Activated T-helper 1 cell treated with anti-CD3 and anti-CD28 coated beads, Interleukin-12 subunit alpha, Interleukin-12 subunit beta, Interleukin-2, Interleukin-4 antibody, amounts not matched to agents 30 ng/mL and 10 ng/mL and 1 ng/mL, durations not matched to agents 14 hours and 24 hours and 36 hours (primary cell): ENCODE measurements around the gene VPS29. TPM values are rescaled to one million over a fixed set of nuclear protein-coding genes. Genes with fewer than 3 reads are reported as not detected.
A peak's percentile ranks its signal among the peaks of the same experiment; 100 is the strongest.
"Not testable (repeated sequence)": the region's sequence is repeated elsewhere in the genome, so short reads cannot be mapped to it uniquely, and the experiment has no call there.

Experiments
- DNase-seq: peaks from one replicate; pipeline ENCODE4 v3.0.0; 2021; ENCODE audit warnings: low spot score
- H3K27ac Mint-ChIP-seq: one replicate; pipeline ENCODE4 v1.8.0; 2021; ENCODE audit warnings: mild to moderate bottlenecking, mixed read lengths
- H3K27me3 Mint-ChIP-seq: one replicate; pipeline ENCODE4 v1.8.0; 2022; ENCODE audit warnings: mild to moderate bottlenecking, moderate library complexity, mixed read lengths; ENCODE audit not compliant: insufficient read depth
- H3K36me3 Mint-ChIP-seq: one replicate; pipeline ENCODE4 v1.8.0; 2021; ENCODE audit warnings: low read depth, mixed read lengths
- H3K4me1 Mint-ChIP-seq: one replicate; pipeline ENCODE4 v1.8.0; 2021; ENCODE audit warnings: low read depth, mixed read lengths
- H3K4me3 Mint-ChIP-seq: one replicate; pipeline ENCODE4 v1.8.0; 2021; ENCODE audit warnings: mild to moderate bottlenecking, moderate library complexity, mixed read lengths
- H3K9me3 Mint-ChIP-seq: one replicate; pipeline ENCODE4 v1.8.0; 2021; ENCODE audit warnings: mixed read lengths
- intact Hi-C: fragments of 100-400 bp; cut with micrococcal nuclease; formaldehyde crosslinking; loops from one replicate; pipeline ENCODE4 v1.15.1; 2024
- total RNA-seq: library from RNA; stranded (reverse); gene quantifications from 2 replicates; pipeline ENCODE4 v1.2.3, GENCODE V29; 2022

VPS29 gene
- 109 and 111 TPM in 2 replicates for total RNA-seq

DNA sequence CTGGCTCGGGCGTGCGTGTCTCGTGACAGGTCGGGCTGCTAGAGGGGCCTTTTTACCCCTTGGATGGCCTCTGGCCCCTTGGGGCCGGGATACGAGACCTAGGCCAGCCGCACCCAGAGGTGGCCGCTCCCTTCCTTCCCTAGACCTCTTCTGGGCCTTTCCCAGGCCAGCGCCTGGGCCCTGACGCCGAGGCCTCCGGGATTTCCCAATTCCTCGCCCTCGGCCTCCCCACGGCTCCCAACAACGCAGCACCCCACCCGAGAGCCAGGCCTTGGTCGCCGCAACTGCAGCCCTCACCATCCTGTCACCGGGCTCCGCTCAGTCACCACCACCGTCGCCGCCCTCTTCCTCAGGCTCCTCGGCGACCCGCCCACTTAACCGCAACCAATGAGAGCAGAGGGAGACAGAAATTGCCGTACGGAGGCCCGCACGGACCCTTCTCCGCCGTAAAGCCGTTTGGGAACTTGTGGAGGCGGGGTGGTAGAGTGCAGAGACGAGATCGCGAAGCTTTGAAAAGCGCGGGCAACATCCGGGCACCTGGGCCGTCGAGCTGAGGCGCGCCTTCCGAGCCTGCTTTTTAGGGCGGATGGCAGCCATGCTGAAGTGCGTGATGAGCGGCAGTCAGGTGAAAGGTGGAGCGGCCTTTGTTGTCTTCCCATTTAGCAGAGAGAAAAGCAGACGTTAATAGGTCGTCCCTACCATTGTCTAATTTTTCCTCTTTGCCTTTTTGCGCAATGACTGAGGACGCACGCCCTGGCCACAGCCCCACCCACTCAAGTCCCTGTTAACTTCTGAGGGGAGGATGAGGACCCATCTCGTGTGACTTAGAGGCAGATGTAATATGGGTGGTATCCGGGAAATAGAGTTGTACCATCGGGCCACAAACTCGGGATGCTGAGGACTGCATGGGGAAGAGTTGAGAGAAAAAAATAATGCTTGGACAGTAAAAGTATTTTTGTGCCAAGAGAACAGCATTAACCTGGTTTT, at the start of gene VPS29, which contains the start of gene RAD9B:
Gene VPS29 (minus strand): TSS at position 360 of the 987 bp plus-strand sequence. CDS start 60 bp downstream, at position 300.
Gene RAD9B (plus strand): TSS at position 580 of the 987 bp plus-strand sequence. CDS start 7 bp downstream, at position 587.
- intact Hi-C loops: loop anchor here (1.0 to 5.0 kb wide), 7 partner anchors 34 to 380 kb away; partner anchors contain the start of genes ANAPC7, ARPC3, ATP2A2 and FAM216A
- H3K27me3 Mint-ChIP-seq: no peaks in the 10 kb centered on the region

DNA sequence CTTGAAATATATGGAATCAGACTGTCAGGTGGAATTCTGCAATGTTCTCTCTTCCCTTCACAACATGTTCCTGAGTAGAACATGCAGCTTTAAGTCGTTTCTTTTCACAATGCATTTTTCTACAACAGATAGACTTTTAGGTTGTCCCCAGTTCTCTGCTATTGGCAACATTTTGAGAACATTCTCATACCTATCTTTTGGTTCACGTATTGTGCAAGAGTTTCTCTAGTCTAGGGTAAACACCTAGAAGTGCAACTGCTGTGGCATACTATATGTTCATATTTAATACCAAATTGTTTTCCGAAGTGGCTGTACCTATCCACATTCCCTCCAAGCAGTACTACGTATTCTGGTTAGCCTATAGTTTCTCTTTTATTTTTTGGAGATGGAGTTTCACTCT, 49.1 kb upstream of the VPS29 start:
- DNase-seq: no peak
- H3K4me3 Mint-ChIP-seq: no peak overlapping the region
- H3K9me3 Mint-ChIP-seq: no peaks in the 10 kb centered on the region
- no peak overlapping the region for H3K27ac Mint-ChIP-seq
- peaks cover 61% of the 10 kb centered on the region for H3K4me1 Mint-ChIP-seq
- H3K36me3 Mint-ChIP-seq: peaks cover 31% of the 10 kb centered on the region
- intact Hi-C loops: no loop called here
- H3K27me3 Mint-ChIP-seq: no peaks in the 10 kb centered on the region

More for the DNA sequence above, at the start of gene VPS29, which contains the start of gene RAD9B:
- Mint-ChIP-seq H3K4me3 (peak within 1 kb of the TSS; percentile 90), H3K4me1 (peaks cover 29% of the 10 kb centered on the region), H3K27ac (peak within 1 kb of the TSS; percentile 90), H3K9me3 (peaks cover 4% of the 10 kb centered on the region), H3K36me3 (peaks cover 16% of the 10 kb centered on the region)
- DNase-seq: peak; percentile 99

DNA sequence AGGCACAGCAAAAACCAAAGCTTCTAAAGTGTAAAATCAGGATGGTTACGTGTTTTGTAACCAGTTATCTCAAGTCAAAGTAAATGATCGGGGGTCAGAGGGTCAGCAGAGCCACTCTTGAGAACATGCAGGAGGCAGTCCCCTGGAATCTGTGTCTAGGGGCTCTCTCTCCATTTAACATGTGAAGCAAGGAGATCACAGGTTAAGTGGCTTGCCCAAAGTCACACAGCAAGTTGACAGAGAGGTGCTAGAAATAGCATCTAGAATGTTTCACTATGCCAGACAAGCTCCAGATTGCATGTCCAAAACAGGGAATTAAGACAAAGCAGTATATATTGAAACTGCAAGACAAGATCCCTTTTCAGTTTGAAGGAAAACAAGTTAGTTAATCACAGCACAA, 47.8 kb upstream of the VPS29 start:
- intact Hi-C loops: no loop called here
- no peak overlapping the region for H3K4me3 Mint-ChIP-seq
- H3K9me3 Mint-ChIP-seq: no peaks in the 10 kb centered on the region
- peaks cover 55% of the 10 kb centered on the region for H3K4me1 Mint-ChIP-seq
- H3K27ac Mint-ChIP-seq: no peak overlapping the region
- H3K27me3 Mint-ChIP-seq: no peaks in the 10 kb centered on the region
- peaks cover 39% of the 10 kb centered on the region for H3K36me3 Mint-ChIP-seq
- DNase-seq: no peak

DNA sequence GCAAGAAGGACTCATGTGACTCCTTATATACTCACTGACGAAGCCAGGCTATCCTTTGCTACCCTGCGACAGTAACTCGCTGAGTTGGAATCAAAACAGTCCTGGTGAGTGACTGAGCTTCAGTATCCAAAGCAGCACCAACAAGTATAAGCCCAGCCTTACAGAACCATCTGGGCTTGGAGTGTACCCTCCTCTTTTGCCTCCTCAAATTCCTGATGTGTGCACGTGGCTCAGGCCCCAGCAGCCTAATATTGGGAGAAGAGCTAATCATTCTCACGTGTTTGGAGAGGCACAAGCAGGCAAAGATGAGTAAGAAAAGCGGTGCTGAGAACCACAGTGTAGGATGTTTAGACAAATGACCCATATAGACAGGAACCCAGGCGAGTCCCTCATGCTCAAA, 46.8 kb upstream of the VPS29 start:
- Mint-ChIP-seq H3K27me3 (no peaks in the 10 kb centered on the region), H3K27ac (no peak overlapping the region), H3K9me3 (no peaks in the 10 kb centered on the region), H3K4me1 (peaks cover 53% of the 10 kb centered on the region), H3K36me3 (peaks cover 40% of the 10 kb centered on the region), H3K4me3 (no peak overlapping the region)
- intact Hi-C loops: no loop called here
- no peak for DNase-seq

DNA sequence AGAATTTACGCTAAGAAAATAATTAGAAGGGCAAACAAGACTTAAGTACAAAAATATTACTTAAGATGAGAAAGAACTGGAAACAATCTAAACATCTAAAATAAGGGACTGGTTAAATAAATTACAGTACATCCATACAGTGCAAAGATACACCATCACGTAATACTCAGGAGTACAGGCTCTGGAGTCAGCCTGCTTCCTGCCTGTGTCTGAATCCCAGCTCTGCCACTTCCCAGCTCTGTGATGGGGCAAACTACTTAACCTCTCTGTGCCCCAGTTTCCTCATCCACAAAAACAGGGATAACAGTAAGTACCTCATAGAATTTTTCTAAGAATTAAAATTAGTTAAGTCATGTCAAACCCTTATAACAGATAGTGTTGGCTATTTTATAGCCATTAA, 45.2 kb upstream of the VPS29 start:
- H3K27me3 Mint-ChIP-seq: no peaks in the 10 kb centered on the region
- no peak for DNase-seq
- H3K4me3 Mint-ChIP-seq: no peak overlapping the region
- H3K4me1 Mint-ChIP-seq: peaks cover 59% of the 10 kb centered on the region
- intact Hi-C loops: loop anchor here (2.0 kb wide), 1 partner anchor 16 kb away; no protein-coding TSS in a partner anchor
- no peaks in the 10 kb centered on the region for H3K9me3 Mint-ChIP-seq
- H3K27ac Mint-ChIP-seq: no peak overlapping the region
- peaks cover 52% of the 10 kb centered on the region for H3K36me3 Mint-ChIP-seq

DNA sequence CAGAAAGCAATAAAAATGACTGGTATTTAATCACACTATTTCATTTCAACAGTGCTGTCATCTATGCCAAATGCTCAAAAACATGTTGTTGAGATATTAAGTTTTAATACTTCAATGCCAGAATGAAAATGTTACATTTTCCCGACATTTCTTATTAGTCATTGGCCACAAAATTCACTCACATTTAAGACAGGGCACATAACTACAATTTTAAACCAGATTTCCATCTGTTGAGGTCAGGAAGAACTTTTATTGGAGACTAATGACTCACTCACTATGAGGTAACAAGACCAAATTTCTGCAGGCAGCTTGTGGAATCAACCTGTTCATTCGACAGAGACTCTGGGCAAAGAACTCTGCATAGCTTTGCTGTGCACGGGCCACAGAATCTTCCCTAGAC, 44.4 kb upstream of the VPS29 start:
- Mint-ChIP-seq H3K4me1 (peaks cover 52% of the 10 kb centered on the region), H3K36me3 (peaks cover 50% of the 10 kb centered on the region), H3K9me3 (no peaks in the 10 kb centered on the region), H3K27me3 (no peaks in the 10 kb centered on the region), H3K27ac (no peak overlapping the region), H3K4me3 (no peak overlapping the region)
- intact Hi-C loops: loop anchor here (2.0 kb wide), 1 partner anchor 16 kb away; no protein-coding TSS in a partner anchor
- no peak for DNase-seq

DNA sequence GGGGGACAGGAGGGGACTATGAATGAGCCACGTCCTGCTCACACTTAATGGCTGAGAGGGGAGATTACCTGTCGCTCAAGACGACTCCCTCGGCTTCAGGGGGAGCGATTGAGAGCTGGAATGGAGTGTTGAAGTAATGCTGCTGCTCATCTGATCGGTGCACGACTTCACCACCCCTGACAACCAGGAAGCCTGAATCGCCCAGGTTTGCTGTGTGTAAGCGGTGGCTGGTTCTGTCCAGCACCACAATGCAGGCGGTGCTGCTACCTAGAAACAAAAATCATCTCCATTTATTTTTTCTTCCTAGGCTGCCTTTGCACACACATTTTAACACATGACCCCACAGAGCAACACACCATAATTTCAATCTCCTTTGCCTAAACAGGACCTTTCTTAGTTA, 43.9 kb upstream of the VPS29 start:
- H3K4me1 Mint-ChIP-seq: peaks cover 49% of the 10 kb centered on the region

DNA sequence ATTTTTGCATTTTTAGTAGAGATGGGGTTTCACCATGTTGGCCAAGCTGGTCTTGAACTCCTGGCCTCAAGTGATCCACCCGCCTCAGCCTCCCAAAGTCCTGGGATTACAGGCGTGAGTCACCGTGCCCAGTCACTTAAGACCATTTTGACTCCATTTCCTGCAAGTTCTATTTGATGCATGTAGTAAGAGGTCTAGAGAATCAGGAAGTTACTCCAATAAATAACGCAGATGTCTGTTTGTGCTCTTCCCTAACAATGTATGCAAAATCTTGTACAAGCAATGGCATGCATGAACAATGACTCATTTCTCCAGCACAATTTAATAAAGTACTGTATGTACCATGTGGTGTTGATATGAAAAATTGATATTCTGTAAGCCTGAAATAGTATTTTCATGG, 43.3 kb upstream of the VPS29 start:
- intact Hi-C loops, H3K9me3 Mint-ChIP-seq, DNase-seq, H3K27ac Mint-ChIP-seq, H3K27me3 Mint-ChIP-seq, H3K4me3 Mint-ChIP-seq: not testable (repeated sequence)
- Mint-ChIP-seq H3K36me3 (peaks cover 43% of the 10 kb centered on the region), H3K4me1 (peaks cover 45% of the 10 kb centered on the region)

More for the DNA sequence above, 43.9 kb upstream of the VPS29 start:
- no peak for DNase-seq
- Mint-ChIP-seq H3K4me3 (no peak overlapping the region), H3K36me3 (peaks cover 46% of the 10 kb centered on the region), H3K9me3 (no peaks in the 10 kb centered on the region), H3K27ac (no peak overlapping the region), H3K27me3 (no peaks in the 10 kb centered on the region)
- intact Hi-C loops: loop anchor here (2.0 kb wide), 1 partner anchor 17 kb away; no protein-coding TSS in a partner anchor

DNA sequence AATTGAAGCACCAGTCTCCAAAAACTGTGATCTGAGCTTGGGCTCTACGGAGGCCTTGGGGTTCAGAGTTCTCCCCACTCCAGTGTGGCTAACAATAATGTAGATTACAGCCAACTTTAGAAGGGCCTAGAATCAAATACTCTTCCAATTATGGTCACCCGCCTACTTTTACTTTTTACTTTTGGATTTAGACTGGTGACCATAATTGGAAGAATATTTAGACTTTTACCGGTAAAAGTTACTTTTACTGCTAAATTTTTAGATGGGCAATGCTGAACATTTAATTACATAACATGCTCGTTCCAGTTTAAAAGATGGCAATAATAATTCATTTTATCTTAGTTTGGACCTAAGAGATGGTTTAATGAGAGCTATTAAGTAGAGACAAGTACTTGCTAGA, 42.1 kb upstream of the VPS29 start:
- Mint-ChIP-seq H3K27me3 (no peaks in the 10 kb centered on the region), H3K27ac (no peak overlapping the region), H3K4me1 (peaks cover 44% of the 10 kb centered on the region), H3K36me3 (peaks cover 48% of the 10 kb centered on the region), H3K4me3 (no peak overlapping the region), H3K9me3 (no peaks in the 10 kb centered on the region)
- no peak for DNase-seq
- intact Hi-C loops: no loop called here

DNA sequence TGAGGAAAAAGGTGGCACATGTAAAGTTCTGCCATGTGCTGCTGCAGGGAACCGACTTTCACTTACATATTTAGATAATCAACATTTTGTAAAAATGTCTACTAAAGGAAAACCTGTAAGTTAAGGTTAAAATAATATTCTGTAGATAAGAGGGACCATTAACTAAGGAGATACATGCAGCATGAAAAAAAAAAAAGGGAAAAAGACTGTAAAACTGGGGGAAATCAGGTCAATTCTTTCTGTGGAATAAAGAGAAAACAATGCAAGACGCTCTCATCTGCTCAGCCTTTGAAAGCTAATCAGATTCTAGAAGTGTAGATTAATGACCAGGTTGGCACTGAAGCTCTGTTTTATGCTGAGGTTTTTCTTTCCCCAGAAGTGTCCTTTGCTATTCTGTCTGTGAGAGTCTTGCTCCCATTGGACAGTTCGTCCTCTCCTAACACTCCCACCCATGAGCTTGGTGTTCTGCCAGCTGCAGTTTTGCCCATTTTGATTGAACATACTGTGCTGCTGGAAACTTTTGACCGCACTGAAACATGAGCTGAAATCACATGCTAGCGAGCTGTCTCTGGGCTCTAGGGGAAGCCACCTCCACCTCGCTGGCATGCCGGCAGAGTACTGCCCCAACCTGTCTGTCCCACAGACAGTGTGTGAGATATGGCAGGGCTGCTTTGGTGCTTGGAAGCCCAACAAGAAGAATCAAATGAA, 41.5 kb upstream of the VPS29 start:
- intact Hi-C loops: no loop called here
- Mint-ChIP-seq H3K4me3 (no peak overlapping the region), H3K27me3 (no peaks in the 10 kb centered on the region), H3K27ac (peak overlapping the region; percentile 72), H3K36me3 (peaks cover 49% of the 10 kb centered on the region), H3K9me3 (no peaks in the 10 kb centered on the region), H3K4me1 (peaks cover 44% of the 10 kb centered on the region)
- DNase-seq: no peak

DNA sequence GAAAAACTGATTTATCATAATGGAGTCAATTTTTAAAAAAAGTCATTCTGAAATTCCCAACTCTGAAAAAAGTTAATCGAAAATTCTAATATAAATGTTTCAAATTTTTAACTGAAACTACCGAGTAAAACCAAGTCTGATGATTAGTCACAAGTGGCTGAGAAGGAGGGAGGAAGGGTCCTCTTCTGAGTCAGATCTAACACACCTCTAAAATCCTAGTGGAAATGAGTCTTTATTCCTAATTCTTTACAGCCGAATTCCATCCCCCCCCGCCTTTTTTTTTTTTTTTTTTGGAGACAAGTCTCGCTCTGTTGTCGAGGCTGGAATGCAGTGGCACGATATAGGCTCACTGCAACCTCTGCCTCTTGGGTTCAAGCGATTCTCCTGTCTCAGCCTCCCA, 38.1 kb upstream of the VPS29 start:
- H3K4me1 Mint-ChIP-seq: peaks cover 32% of the 10 kb centered on the region
- no peak overlapping the region for H3K4me3 Mint-ChIP-seq
- H3K27me3 Mint-ChIP-seq: no peaks in the 10 kb centered on the region
- no peak overlapping the region for H3K27ac Mint-ChIP-seq
- no peaks in the 10 kb centered on the region for H3K9me3 Mint-ChIP-seq
- peaks cover 45% of the 10 kb centered on the region for H3K36me3 Mint-ChIP-seq
- intact Hi-C loops: no loop called here
- DNase-seq: no peak

DNA sequence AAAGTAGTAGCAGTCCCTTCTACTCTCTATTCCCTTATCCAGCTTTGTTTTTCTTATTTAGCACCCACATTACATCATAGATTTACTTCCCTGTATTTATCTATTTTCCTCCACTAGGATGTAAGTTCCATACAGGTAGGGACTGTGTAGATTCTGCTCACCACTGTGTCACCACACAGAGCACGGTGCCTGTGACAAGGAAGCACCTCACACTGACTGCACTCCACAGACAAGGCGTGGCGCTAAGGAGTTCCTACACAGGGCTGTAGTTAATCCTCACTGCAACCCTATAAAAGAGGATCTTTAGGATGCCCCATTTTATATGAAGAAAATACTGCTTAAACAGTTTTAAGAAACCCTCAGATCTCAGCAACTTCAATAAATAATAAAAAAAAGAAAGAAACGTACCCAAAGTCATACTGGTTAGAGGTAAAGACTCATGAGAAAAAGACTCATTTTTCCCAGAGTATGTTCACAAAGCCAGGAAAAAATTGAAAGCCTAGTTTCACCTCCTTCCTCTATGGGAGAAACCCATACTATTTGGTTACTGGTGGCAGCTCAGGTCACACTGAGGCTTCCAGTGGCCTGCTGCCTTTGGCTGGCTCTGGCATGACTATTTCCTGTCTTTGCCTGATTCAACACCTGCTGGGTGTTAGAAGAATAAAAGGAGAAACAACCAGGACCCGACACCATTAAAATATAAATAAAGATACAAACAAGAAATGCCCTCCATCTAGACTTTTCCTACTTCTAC, 37.1 kb upstream of the VPS29 start:
- peaks cover 42% of the 10 kb centered on the region for H3K4me1 Mint-ChIP-seq
- intact Hi-C loops: no loop called here
- H3K36me3 Mint-ChIP-seq: peaks cover 52% of the 10 kb centered on the region
- no peak overlapping the region for H3K27ac Mint-ChIP-seq
- H3K4me3 Mint-ChIP-seq: no peak overlapping the region
- no peak for DNase-seq
- no peaks in the 10 kb centered on the region for H3K9me3 Mint-ChIP-seq
- no peaks in the 10 kb centered on the region for H3K27me3 Mint-ChIP-seq
